Gastroesophageal sphincter (tissue), 4 donors: Measurements from ENCODE around the gene SPEM2. TPM values are rescaled to one million over a fixed set of nuclear protein-coding genes. Genes with fewer than 3 reads are reported as not detected.

ENCODE experiments used
- ATAC-seq: fragments of 150-250 bp; one replicate; pipeline ENCODE4 v1.9.1; 2016; ENCODE audit warnings: mild to moderate bottlenecking, moderate library complexity
- H3K27ac ChIP-seq, 4 donors: fragments of 200-600 bp; sonication (generic) in 3 of 4; 1 replicate in 3 of 4; 2 replicates in 1 of 4; pipeline ENCODE4 v1.5.1; 2016 to 2019
- H3K27me3 ChIP-seq: fragments of 200-600 bp; sonication (generic); one replicate; pipeline ENCODE4 v1.5.1; 2019
- H3K36me3 ChIP-seq, 2 donors: fragments of 200-600 bp; sonication (generic); one replicate each; pipeline ENCODE4 v1.5.1; 2019; ENCODE audit warnings: control low read depth in 1 of 2
- H3K4me1 ChIP-seq, 3 donors: fragments of 200-600 bp; sonication (generic); 1 replicate in 2 of 3; 2 replicates in 1 of 3; pipeline ENCODE4 v1.5.1; 2016 to 2019; ENCODE audit warnings: control low read depth in 2 of 3
- H3K4me3 ChIP-seq, 2 donors: fragments of 200-600 bp; sonication (generic); one replicate each; pipeline ENCODE4 v1.5.1; 2019; ENCODE audit warnings: mild to moderate bottlenecking in 1 of 2, moderate library complexity in 1 of 2
- H3K9me3 ChIP-seq, 3 donors: fragments of 200-600 bp; sonication (generic); one replicate each; pipeline ENCODE4 v1.5.1; 2017 to 2019; ENCODE audit warnings: control low read depth in 2 of 3
- EP300 ChIP-seq: sonication (generic); formaldehyde crosslinking; IDR thresholded peaks from one replicate; pipeline ENCODE4 v1.6.1; 2017; ENCODE audit warnings: antibody characterized with exemption, mild to moderate bottlenecking
- POLR2A ChIP-seq, 2 donors: fragments of 450-650 bp; IDR thresholded peaks; one replicate each; pipeline ENCODE4 v1.6.1; 2017; ENCODE audit warnings: antibody characterized with exemption in 2 of 2, mild to moderate bottlenecking in 2 of 2, moderate library complexity in 1 of 2
- POLR2AphosphoS5 ChIP-seq: sonication (generic); formaldehyde crosslinking; IDR thresholded peaks from one replicate; pipeline ENCODE4 v1.6.1; 2017; ENCODE audit warnings: antibody characterized with exemption
- WGBS, 2 donors: methylation state at CpG; one replicate each; pipeline ENCODE4 v1.1.5; 2018; ENCODE audit warnings: low coverage in 1 of 2; 5-methylcytosine and 5-hydroxymethylcytosine counted together
- total RNA-seq, 4 donors: library from RNA; depleted of rRNA; stranded (reverse); fragments of >200 nt; gene quantifications; one replicate each; pipeline ENCODE4 v1.1.0, GENCODE V29; 2016
- TF ChIP-seq, protein P1 (sequence below), 4 experiments: fragments of 200-600 bp in 2 of 4; fragments of 450-650 bp in 2 of 4; sonication (generic) in 1 of 4; IDR thresholded peaks; one replicate each; pipeline ENCODE4 v1.5.1; 2017 to 2019; ENCODE audit warnings: antibody characterized with exemption in 4 of 4, mild to moderate bottlenecking in 2 of 4, moderate library complexity in 2 of 4

SPEM2 gene
- total RNA-seq, 4 donors from 2014 or later: not detected

DNA sequence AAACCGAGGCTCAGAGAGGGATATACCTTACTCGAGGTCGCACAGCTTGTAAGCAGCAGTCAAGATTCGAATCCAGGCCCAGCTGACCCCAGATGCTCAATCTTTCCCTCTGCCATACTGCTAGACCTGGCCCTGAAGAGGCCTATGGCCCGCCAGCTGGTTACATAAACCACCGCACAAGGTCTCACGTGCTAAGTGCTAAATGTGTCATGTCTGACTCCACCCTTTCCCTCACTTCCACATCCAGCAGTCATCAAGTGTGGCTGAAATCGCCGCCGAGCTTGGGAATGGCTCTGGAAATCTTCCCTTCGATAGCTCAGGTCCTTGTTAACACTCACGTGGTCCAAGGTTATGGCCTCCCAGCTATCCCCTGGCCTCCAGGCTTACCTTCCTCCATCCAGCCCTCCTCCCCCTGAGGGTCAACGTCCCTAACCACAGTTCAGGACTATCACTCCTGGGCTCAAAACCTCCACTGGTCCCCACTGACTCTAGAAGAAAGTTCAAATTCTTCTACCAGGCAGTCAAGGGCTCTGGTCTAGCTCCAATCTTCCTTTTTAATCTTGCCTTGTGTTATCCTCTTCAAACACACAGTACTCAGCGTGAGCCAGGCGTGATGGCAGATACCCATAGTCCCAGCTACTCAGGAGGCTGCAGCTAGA lies 50.5 kb downstream of the SPEM2 start:
- Histone ChIP-seq H3K4me3 (no peak overlapping the region), H3K27me3 (no peaks in the 10 kb centered on the region), H3K4me1 (peaks cover 4 to 89% (median 36%) of the 10 kb centered on the region in 3 donors), H3K9me3 (no peaks in the 10 kb centered on the region), H3K27ac (peak overlapping the region; percentile 39 to 100 (median 100)), H3K36me3 (no peaks in the 10 kb centered on the region)
- WGBS, 2 donors: 15 to 40% methylated on average over 5 to 15 of the region's 15 CpGs
- ATAC-seq: peak; percentile 68
- TF ChIP-seq, protein P1, sequence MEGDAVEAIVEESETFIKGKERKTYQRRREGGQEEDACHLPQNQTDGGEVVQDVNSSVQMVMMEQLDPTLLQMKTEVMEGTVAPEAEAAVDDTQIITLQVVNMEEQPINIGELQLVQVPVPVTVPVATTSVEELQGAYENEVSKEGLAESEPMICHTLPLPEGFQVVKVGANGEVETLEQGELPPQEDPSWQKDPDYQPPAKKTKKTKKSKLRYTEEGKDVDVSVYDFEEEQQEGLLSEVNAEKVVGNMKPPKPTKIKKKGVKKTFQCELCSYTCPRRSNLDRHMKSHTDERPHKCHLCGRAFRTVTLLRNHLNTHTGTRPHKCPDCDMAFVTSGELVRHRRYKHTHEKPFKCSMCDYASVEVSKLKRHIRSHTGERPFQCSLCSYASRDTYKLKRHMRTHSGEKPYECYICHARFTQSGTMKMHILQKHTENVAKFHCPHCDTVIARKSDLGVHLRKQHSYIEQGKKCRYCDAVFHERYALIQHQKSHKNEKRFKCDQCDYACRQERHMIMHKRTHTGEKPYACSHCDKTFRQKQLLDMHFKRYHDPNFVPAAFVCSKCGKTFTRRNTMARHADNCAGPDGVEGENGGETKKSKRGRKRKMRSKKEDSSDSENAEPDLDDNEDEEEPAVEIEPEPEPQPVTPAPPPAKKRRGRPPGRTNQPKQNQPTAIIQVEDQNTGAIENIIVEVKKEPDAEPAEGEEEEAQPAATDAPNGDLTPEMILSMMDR (IDR thresholded peaks at IDR 0.05): no peak
- TF ChIP-seq POLR2AphosphoS5: peak; percentile 61
- TF ChIP-seq POLR2A (IDR thresholded peaks at IDR 0.05): no peak
- no peak for TF ChIP-seq EP300

DNA sequence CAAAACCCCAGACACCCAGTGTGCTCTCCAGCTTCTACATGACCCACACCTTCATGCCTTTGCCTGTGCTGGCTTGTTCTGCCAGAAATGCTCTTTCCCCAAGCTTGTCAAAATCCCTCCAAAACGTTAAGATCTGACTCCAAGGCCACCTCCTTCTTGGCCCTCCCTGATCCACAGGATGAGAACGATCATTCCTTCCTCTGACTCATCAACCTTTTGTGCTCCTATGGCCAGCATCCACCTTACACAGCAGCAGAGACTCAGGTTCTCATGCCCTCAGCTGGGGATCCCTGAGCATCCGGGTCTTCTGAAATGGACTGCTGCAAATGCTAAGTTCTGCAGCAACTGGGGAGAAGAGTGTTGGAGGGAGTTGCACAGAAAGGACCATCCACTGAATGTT lies 51.1 kb downstream of the SPEM2 start:
- Histone ChIP-seq H3K27me3 (no peaks in the 10 kb centered on the region), H3K4me1 (peaks cover 4 to 87% (median 36%) of the 10 kb centered on the region in 3 donors), H3K9me3 (no peaks in the 10 kb centered on the region), H3K36me3 (no peaks in the 10 kb centered on the region), H3K4me3 (peak overlapping the region in 1 of 2 donors; percentile 100), H3K27ac (peak overlapping the region; percentile 39 to 100 (median 100))
- TF ChIP-seq POLR2A (IDR thresholded peaks at IDR 0.05) (no peak), EP300 (no peak), POLR2AphosphoS5 (no peak)
- TF ChIP-seq, protein P1 (IDR thresholded peaks at IDR 0.05): no peak
- no peak for ATAC-seq
- WGBS, 2 donors: 16 to 25% methylated on average over 2 to 3 of the region's 3 CpGs

DNA sequence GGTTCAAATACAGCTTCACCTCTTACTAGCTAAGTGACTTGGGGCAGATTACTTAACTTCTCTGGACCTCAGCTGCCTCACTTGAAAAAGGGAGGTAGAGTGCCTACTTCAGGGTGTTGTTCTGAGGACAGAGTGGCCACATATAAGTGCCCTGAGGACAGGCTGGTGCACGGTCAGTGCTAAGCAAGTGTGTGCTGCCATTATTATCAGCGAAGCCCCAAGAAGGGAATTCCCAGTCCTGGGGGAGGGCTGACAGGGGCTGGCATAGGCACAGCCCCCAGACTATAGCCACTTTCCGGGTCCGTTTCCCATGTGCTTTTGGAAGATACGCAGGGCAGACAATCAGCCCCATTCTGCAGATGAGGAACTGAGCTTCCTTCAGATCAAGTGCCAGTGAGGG lies 51.5 kb downstream of the SPEM2 start:
- no CpG with 5 or more reads among the region's 5 CpGs for WGBS, 2 donors
- TF ChIP-seq POLR2AphosphoS5: no peak
- no peak for TF ChIP-seq POLR2A (IDR thresholded peaks at IDR 0.05)
- TF ChIP-seq, protein P1 (IDR thresholded peaks at IDR 0.05): no peak
- no peak for TF ChIP-seq EP300

More for the DNA sequence above, 51.5 kb downstream of the SPEM2 start:
- Histone ChIP-seq H3K4me3 (peak overlapping the region; percentile 96 to 100), H3K36me3 (no peaks in the 10 kb centered on the region), H3K27me3 (no peaks in the 10 kb centered on the region), H3K9me3 (no peaks in the 10 kb centered on the region), H3K27ac (peak overlapping the region; percentile 99 to 100 (median 100)), H3K4me1 (peaks cover 4 to 87% (median 36%) of the 10 kb centered on the region in 3 donors)
- no peak for ATAC-seq

Other genes starting within 250 kb of the SPEM2 start
- gene ASGR1, start 246.2 kb upstream of the SPEM2 start, total RNA-seq: 1 to 10 TPM in 1 of 4 donors, under 1 TPM in 1, not detected in 2; 0.54 to 1.2 TPM
- gene DLG4, start 205.8 kb upstream of the SPEM2 start, total RNA-seq: 10 to 100 TPM; 14.1 to 21.7 (median 16.5) TPM
- gene ACADVL, start 205.7 kb upstream of the SPEM2 start, total RNA-seq: 100 to 1,000 TPM; 331 to 508 (median 475) TPM
- gene DVL2, start 191.1 kb upstream of the SPEM2 start, total RNA-seq: 10 to 100 TPM; 33.0 to 53.9 (median 45.0) TPM
- 10 to 100 TPM; 29.4 to 38.2 (median 31.0) TPM for gene PHF23, start 186.2 kb upstream of the SPEM2 start, total RNA-seq
- 100 to 1,000 TPM; 289 to 437 (median 386) TPM for gene GABARAP, start 183.2 kb upstream of the SPEM2 start, total RNA-seq
- 10 to 100 TPM; 33.8 to 66.3 (median 52.5) TPM for gene CTDNEP1, start 173.9 kb upstream of the SPEM2 start, total RNA-seq
- 10 to 100 TPM; 29.6 to 36.8 (median 33.8) TPM for gene ELP5, start 173.4 kb upstream of the SPEM2 start, total RNA-seq
- gene CLDN7, start 163.1 kb upstream of the SPEM2 start, total RNA-seq: 10 to 100 TPM in 1 of 4 donors, 1 to 10 TPM in 2, not detected in 1; 1.4 to 16.9 (median 4.7) TPM
- 100 to 1,000 TPM in 3 of 4 donors, 10 to 100 TPM in 1; 71.8 to 200 (median 149) TPM for gene SLC2A4, start 143.9 kb upstream of the SPEM2 start, total RNA-seq
- 1 to 10 TPM; 3.3 to 6.5 (median 5.3) TPM for gene YBX2, start 131.0 kb upstream of the SPEM2 start, total RNA-seq
- gene EIF5A, start 118.0 kb upstream of the SPEM2 start, total RNA-seq: 100 to 1,000 TPM; 145 to 233 (median 183) TPM
- 100 to 1,000 TPM in 1 of 4 donors, 10 to 100 TPM in 3; 66.9 to 104 (median 82.5) TPM for gene GPS2, start 110.3 kb upstream of the SPEM2 start, total RNA-seq
- 10 to 100 TPM; 12.0 to 30.4 (median 14.9) TPM for gene NEURL4, start 96.3 kb upstream of the SPEM2 start, total RNA-seq
- gene ACAP1, start 89.1 kb upstream of the SPEM2 start, total RNA-seq: 1 to 10 TPM; 2.0 to 4.6 (median 3.5) TPM
- 10 to 100 TPM in 2 of 4 donors, 1 to 10 TPM in 2; 8.8 to 16.9 (median 10.3) TPM for gene KCTD11, start 73.5 kb upstream of the SPEM2 start, total RNA-seq
- not detected for gene TMEM95, start 70.5 kb upstream of the SPEM2 start, total RNA-seq
- gene TNK1, start 44.5 kb upstream of the SPEM2 start, total RNA-seq: 1 to 10 TPM; 2.0 to 4.4 (median 3.5) TPM
- 10 to 100 TPM; 16.8 to 38.1 (median 17.7) TPM for gene PLSCR3, start 31.1 kb upstream of the SPEM2 start, total RNA-seq
- 10 to 100 TPM; 31.1 to 66.6 (median 57.8) TPM for gene TMEM256, start 21.5 kb upstream of the SPEM2 start, total RNA-seq
- 10 to 100 TPM in 3 of 4 donors, 1 to 10 TPM in 1; 9.9 to 28.4 (median 14.4) TPM for gene NLGN2, start 17.8 kb upstream of the SPEM2 start, total RNA-seq
- not detected for gene SPEM1, start 5.3 kb upstream of the SPEM2 start, total RNA-seq
- gene SPEM3, start 3.2 kb downstream of the SPEM2 start, total RNA-seq: under 1 TPM in 1 of 4 donors, not detected in 3; 0.08 TPM
- 1 to 10 TPM; 1.3 to 5.6 (median 2.4) TPM for gene TMEM102, start 9.8 kb downstream of the SPEM2 start, total RNA-seq
- 1 to 10 TPM in 1 of 4 donors, under 1 TPM in 2, not detected in 1; 0.13 to 1.0 (median 0.42) TPM for gene FGF11, start 13.9 kb downstream of the SPEM2 start, total RNA-seq
- 10 to 100 TPM in 1 of 4 donors, 1 to 10 TPM in 3; 4.7 to 12.1 (median 8.1) TPM for gene CHRNB1, start 19.4 kb downstream of the SPEM2 start, total RNA-seq
- 100 to 1,000 TPM in 1 of 4 donors, 10 to 100 TPM in 3; 68.4 to 115 (median 80.2) TPM for gene ZBTB4, start 54.0 kb downstream of the SPEM2 start, total RNA-seq
- not detected for gene SLC35G6, start 55.8 kb downstream of the SPEM2 start, total RNA-seq
- gene POLR2A, start 58.8 kb downstream of the SPEM2 start, total RNA-seq: 10 to 100 TPM; 41.0 to 55.3 (median 47.3) TPM
- 100 to 1,000 TPM in 1 of 4 donors, 10 to 100 TPM in 3; 61.1 to 108 (median 84.7) TPM for gene TNFSF12, start 123.4 kb downstream of the SPEM2 start, total RNA-seq
- gene TNFSF13, start 133.1 kb downstream of the SPEM2 start, total RNA-seq: 10 to 100 TPM; 14.5 to 47.1 (median 27.2) TPM
- gene SENP3, start 136.3 kb downstream of the SPEM2 start, total RNA-seq: 10 to 100 TPM; 68.3 to 94.7 (median 79.6) TPM
- 10 to 100 TPM in 3 of 4 donors, 1 to 10 TPM in 1; 7.9 to 83.1 (median 46.1) TPM for gene CD68, start 154.0 kb downstream of the SPEM2 start, total RNA-seq
- 10 to 100 TPM; 38.1 to 66.5 (median 51.2) TPM for gene MPDU1, start 158.2 kb downstream of the SPEM2 start, total RNA-seq
- 1 to 10 TPM; 5.1 to 9.0 (median 5.9) TPM for gene SOX15, start 164.5 kb downstream of the SPEM2 start, total RNA-seq
- gene FXR2, start 189.3 kb downstream of the SPEM2 start, total RNA-seq: 10 to 100 TPM; 39.3 to 54.6 (median 47.4) TPM
- 10 to 100 TPM; 50.6 to 72.3 (median 62.3) TPM for gene SAT2, start 202.2 kb downstream of the SPEM2 start, total RNA-seq
- gene SHBG, start 204.5 kb downstream of the SPEM2 start, total RNA-seq: 1 to 10 TPM in 1 of 4 donors, under 1 TPM in 1, not detected in 2; 0.40 to 3.0 TPM
- gene ATP1B2, start 225.3 kb downstream of the SPEM2 start, total RNA-seq: 1 to 10 TPM in 3 of 4 donors, under 1 TPM in 1; 0.77 to 3.6 (median 2.3) TPM